Measurements from ENCODE around the gene MPZL3.
A peak's percentile ranks its signal among the peaks of the same experiment; 100 is the strongest.

The MPZL3 gene

GRCh38 chr11:118264569-118265465, 12.7 kb upstream of the MPZL3 start:
- DNase-seq (ENCODE audit: low read depth in 2 of 2) = no peak

GRCh38 chr11:118263695-118264568, 11.8 kb upstream of the MPZL3 start, which contains the start of gene MPZL2:
MPZL2 (minus strand) TSS chr11:118264297; CDS start chr11:118264153, 144 bp downstream.
- DNase-seq (ENCODE audit: low read depth in 2 of 2) = no peak

- no peak for DNase-seq (ENCODE audit: low read depth in 2 of 2)
Observed at GRCh38 chr11:118263112-118263511, 10.9 kb upstream of the MPZL3 start.

GRCh38 chr11:118260353-118260752, 8.2 kb upstream of the MPZL3 start:
- DNase-seq (ENCODE audit: low read depth in 2 of 2) = no peak

GRCh38 chr11:118259138-118259537, 7.0 kb upstream of the MPZL3 start:
- DNase-seq (ENCODE audit: low read depth in 2 of 2) = no peak

- no peak for DNase-seq (ENCODE audit: low read depth in 2 of 2)
Observed at GRCh38 chr11:118258410-118258809, 6.2 kb upstream of the MPZL3 start.

- DNase-seq (ENCODE audit: low read depth in 2 of 2) = no peak
Observed at GRCh38 chr11:118252688-118253087, 523 bp upstream of the MPZL3 start.

- DNase-seq (ENCODE audit: low read depth in 2 of 2) = no peak
Observed at GRCh38 chr11:118247041-118247440, 5.1 kb downstream of the MPZL3 start.

- DNase-seq (ENCODE audit: low read depth in 2 of 2) = no peak
Observed at GRCh38 chr11:118245936-118246562, 6.1 kb downstream of the MPZL3 start.

- no peak for DNase-seq (ENCODE audit: low read depth in 2 of 2)
Observed at GRCh38 chr11:118243993-118244762, 8.0 kb downstream of the MPZL3 start.

GRCh38 chr11:118243161-118243560, 9.0 kb downstream of the MPZL3 start:
- no peak for DNase-seq (ENCODE audit: low read depth in 2 of 2)

- no peak for DNase-seq (ENCODE audit: low read depth in 2 of 2)
Observed at GRCh38 chr11:118241764-118242098, 10.4 kb downstream of the MPZL3 start.

- DNase-seq (ENCODE audit: low read depth in 2 of 2) = peak in 1 of 2 donors; percentile 69
Observed at GRCh38 chr11:118240999-118241763, 11.0 kb downstream of the MPZL3 start.

GRCh38 chr11:118239509-118240205, 12.5 kb downstream of the MPZL3 start:
- no peak for DNase-seq (ENCODE audit: low read depth in 2 of 2)

GRCh38 chr11:118238929-118239328, 13.2 kb downstream of the MPZL3 start:
- DNase-seq (ENCODE audit: low read depth in 2 of 2) = no peak

- DNase-seq (ENCODE audit: low read depth in 2 of 2) = no peak
Observed at GRCh38 chr11:118238421-118238820, 13.7 kb downstream of the MPZL3 start.

GRCh38 chr11:118236170-118236569, 16.0 kb downstream of the MPZL3 start:
- DNase-seq (ENCODE audit: low read depth in 2 of 2) = no peak

GRCh38 chr11:118234833-118235232, 17.3 kb downstream of the MPZL3 start:
- DNase-seq (ENCODE audit: low read depth in 2 of 2) = no peak

GRCh38 chr11:118233850-118234249, 18.3 kb downstream of the MPZL3 start:
- DNase-seq (ENCODE audit: low read depth in 2 of 2) = no peak

GRCh38 chr11:118233377-118233776, 18.8 kb downstream of the MPZL3 start:
- DNase-seq (ENCODE audit: low read depth in 2 of 2) = no peak
